ENCODE measurements around the gene COL2A1. TPM values are rescaled to one million over a fixed set of nuclear protein-coding genes. Genes with fewer than 3 reads are reported as not detected.

COL2A1 gene
- polyA plus RNA-seq, 1 donor from 2014 or later = not detected

DNA sequence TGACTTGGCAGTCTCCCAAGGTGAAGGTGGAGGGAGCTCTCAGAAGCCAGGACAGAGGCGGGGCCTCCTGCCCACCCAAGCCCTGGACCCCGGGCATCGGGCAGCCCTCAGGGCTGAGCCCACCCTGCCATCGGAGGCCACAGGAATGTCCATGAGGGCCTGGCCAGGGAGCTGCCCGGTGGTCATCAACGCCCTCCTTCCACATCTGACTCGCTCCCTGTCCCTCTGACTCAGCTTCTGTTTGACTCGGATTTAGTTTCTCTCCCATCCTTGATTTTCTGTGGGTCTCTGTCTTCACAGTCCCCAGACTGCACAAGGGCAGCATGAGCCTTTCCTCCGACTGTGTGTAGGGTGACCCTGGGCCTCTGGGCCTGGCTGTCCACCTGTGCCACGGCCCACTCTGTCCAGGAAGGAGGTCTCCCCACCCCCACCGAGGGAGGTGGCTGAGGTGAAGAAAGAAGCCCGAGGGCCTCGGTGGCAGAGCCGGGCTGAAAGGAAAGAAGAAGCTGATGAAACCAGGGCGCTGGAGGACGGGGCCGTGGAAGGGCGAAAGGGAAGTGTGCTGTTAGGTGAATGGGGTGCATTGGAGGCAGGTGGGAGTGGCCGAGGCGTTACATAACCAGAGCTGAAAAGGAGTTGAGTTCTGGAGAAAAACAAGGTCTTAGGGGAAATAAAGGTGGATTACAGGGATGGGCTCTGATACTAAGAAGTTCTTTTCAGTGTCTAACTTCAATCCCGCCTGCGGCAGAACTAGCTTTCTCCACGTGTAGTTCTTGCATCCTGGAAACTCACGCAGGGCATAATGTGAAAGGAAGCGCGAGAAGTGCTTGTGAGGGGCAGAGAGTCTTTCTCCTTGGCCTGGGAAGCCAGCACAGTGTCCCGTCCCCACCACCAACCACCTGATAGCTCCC is 57.6 kb downstream of the COL2A1 start:
- Mint-ChIP-seq H3K36me3 (no peaks in the 10 kb centered on the region), H3K27ac (peak overlapping the region in 1 of 3 donors; percentile 85), H3K27me3 (peaks cover 18% of the 10 kb centered on the region), H3K4me3 (no peak overlapping the region), H3K9me3 (no peaks in the 10 kb centered on the region), H3K4me1 (peaks cover 0 to 3% (median 2%) of the 10 kb centered on the region in 3 donors)

DNA sequence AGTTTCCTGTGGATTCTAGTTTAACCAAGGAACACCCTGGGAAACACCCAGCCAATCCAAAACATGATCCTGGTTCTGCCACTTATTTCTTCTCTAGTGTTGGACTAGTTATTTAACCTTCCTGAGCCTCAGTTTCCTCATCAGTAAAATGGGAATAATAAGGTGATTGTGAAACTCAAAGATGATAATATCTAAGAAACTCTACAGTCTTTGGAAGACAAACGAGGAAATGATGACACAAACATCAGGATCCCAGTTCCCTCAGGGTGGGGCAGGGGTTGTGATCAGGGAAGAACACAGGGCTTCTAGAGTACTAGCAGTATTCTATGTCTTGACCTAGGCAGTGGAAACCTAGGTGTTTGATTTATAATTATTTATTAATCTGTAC is 58.9 kb downstream of the COL2A1 start:
- Mint-ChIP-seq H3K27ac (no peak overlapping the region), H3K9me3 (no peaks in the 10 kb centered on the region), H3K4me3 (no peak overlapping the region), H3K4me1 (peaks cover 0 to 3% (median 2%) of the 10 kb centered on the region in 3 donors), H3K27me3 (peaks cover 22% of the 10 kb centered on the region), H3K36me3 (no peaks in the 10 kb centered on the region)

DNA sequence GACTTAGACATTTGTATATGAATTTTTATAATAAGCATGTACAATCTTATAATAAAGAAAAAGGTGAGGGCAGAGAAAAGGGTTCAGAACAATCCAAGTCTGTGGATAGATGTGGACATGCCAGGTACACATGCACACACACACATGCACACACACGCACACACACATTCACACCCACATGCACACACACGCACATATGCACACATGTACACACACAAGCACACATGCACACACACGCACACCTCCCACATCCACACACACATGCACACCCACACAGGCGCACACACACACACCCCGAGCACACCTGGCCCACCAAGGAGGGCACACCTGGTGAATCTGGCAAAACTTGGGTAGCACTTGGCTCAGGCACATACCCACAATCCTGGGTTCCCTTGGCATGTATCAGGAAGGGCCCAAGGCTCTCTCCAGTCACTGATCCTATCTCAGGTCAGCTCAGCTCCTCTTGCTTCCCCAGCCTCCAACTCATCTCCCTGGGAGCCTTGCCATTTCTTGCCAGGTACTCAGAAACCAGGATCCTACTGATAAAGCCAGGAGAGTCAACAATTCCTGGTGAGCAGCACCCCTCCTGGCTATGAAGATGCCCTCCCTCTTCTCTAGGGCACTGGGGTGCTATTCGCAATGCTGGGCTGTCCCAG is 59.5 kb downstream of the COL2A1 start:
- Mint-ChIP-seq H3K4me1 (peaks cover 0 to 3% (median 2%) of the 10 kb centered on the region in 3 donors), H3K27me3 (peaks cover 23% of the 10 kb centered on the region), H3K27ac (no peak overlapping the region), H3K36me3 (no peaks in the 10 kb centered on the region), H3K9me3 (peaks cover 0 to 2% (median 0%) of the 10 kb centered on the region in 3 donors), H3K4me3 (no peak overlapping the region)

DNA sequence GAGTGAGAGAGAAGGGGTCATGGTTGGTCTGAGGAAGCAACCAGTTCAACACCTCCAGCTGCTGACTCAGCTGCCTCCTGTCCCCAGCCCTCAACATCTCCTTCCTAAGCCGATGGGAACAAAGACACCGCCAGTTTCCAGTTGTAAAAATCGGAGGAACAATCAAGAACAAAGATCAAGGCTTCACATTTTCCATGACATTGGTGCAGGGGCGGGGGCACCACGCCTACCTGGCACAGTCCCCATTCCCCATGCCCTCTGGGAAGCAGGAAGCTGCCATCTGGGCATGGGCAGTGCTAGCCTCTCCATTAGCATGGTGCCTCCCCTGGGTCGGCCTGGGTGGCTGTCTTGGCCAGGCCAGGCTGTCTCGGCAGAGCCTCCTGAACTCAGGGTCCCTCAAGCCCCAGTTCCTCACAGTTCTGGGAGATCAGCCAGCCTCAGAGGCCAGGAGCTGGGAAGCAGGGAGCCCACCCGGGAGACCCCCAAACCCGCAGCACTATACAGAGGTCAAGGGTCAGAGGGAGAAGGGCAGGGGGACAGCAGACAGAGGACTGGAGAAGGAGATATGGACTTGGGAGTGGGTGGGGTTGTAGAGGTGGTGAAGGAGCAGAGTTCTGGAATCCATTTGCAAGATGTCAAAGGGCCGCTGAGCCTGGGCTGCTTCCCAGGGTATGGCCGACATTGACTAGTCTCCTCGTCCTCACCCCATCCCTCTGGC is 60.5 kb downstream of the COL2A1 start:
- peak overlapping the region in 1 of 4 donors; percentile 27 for H3K4me3 Mint-ChIP-seq
- H3K36me3 Mint-ChIP-seq = no peaks in the 10 kb centered on the region
- H3K27ac Mint-ChIP-seq = no peak overlapping the region
- peaks cover 21% of the 10 kb centered on the region for H3K27me3 Mint-ChIP-seq
- H3K4me1 Mint-ChIP-seq = peaks cover 0 to 3% (median 2%) of the 10 kb centered on the region in 3 donors
- H3K9me3 Mint-ChIP-seq = peaks cover 0 to 2% (median 0%) of the 10 kb centered on the region in 3 donors

DNA sequence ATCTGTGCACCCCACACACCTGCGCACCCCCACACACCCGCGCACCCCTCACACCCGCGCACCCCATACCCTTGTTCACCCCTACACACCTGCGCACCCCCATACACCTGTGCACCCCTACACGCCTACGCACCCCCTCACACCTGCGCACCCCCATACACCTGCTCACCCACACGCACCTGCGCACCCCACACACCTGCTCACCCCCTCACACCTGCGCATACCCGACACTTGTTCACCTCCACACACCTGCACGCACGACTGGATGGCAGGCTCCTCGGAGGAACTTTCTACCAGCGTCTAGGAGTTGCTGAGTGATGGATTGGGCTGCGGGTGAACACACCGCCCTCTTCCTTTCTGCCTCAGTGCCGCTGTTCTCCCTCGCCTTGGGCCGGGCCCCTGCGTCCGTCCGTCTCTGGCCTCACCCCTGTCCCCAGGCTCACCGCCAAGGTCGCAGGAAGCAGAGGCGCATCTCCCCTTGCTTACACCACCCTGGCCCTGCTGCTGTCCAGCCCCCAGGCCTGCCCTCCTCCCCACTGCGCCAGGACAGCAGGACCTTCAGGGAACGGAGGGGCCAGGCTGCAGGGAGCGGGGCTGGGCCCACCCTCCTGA is 61.6 kb downstream of the COL2A1 start:
- peaks cover 21% of the 10 kb centered on the region for H3K27me3 Mint-ChIP-seq
- H3K4me1 Mint-ChIP-seq = peaks cover 0 to 3% (median 2%) of the 10 kb centered on the region in 3 donors
- H3K27ac Mint-ChIP-seq = no peak overlapping the region
- no peak overlapping the region for H3K4me3 Mint-ChIP-seq
- H3K9me3 Mint-ChIP-seq = peaks cover 0 to 2% (median 0%) of the 10 kb centered on the region in 3 donors
- no peaks in the 10 kb centered on the region for H3K36me3 Mint-ChIP-seq

DNA sequence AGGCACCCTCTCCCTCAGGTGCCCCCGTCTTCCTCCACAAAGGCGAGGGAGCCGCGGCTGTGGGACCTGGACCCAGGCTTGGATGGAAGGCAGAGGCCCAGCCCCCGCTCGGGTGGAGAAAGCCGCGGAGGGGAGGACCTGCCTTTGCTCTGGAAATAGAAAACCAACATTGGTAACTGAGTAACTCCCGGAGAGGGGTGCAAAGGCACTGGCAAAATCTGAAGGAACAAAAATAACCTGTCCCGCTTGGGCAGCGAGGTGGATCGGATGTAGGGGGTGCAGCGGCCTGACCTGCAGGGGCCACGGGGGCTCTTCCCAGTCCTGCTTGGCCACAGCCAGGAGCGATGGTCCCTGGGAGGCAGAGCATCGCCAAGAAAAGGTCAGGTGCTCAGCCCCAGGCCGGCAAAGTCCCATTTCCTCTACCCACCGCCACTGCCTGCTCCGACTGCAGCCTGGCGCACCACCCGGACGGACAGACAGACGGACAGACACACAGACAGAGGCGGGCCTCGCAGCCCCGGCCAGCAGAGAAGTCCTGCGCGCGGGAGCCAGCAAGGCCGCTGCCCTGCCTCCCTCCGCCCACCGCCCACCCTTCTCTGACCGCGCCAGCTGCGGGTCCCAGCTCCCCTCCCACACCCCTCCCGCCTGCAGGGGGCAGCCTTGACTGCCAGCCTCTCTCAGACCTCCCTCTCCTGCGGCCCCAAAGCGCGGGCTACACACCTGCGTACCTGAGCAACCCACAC is 62.2 kb downstream of the COL2A1 start:
- H3K9me3 Mint-ChIP-seq = peaks cover 0 to 2% (median 0%) of the 10 kb centered on the region in 3 donors
- H3K4me3 Mint-ChIP-seq = no peak overlapping the region
- peaks cover 21% of the 10 kb centered on the region for H3K27me3 Mint-ChIP-seq
- H3K36me3 Mint-ChIP-seq = no peaks in the 10 kb centered on the region
- H3K4me1 Mint-ChIP-seq = peaks cover 0 to 3% (median 2%) of the 10 kb centered on the region in 3 donors
- no peak overlapping the region for H3K27ac Mint-ChIP-seq

DNA sequence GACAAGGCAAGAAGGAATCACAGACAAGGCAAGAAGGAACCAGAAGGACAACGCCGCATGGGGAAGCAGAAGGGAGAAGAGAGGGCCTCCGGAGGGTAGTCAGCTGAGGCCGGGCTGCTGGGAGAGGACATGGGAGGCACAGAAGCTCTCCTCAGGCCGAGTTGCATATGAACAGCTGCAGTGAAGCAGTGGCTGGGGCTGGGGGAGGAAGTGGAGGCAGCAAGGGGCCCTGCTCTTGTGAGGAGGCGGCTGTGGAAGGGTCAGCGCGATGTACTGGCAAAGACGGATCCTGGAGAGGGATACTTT is 62.8 kb downstream of the COL2A1 start:
- Mint-ChIP-seq H3K27me3 (peaks cover 18% of the 10 kb centered on the region), H3K4me1 (peaks cover 0 to 2% (median 0%) of the 10 kb centered on the region in 3 donors), H3K36me3 (no peaks in the 10 kb centered on the region), H3K4me3 (no peak overlapping the region), H3K27ac (no peak overlapping the region), H3K9me3 (peaks cover 0 to 2% (median 0%) of the 10 kb centered on the region in 3 donors)

DNA sequence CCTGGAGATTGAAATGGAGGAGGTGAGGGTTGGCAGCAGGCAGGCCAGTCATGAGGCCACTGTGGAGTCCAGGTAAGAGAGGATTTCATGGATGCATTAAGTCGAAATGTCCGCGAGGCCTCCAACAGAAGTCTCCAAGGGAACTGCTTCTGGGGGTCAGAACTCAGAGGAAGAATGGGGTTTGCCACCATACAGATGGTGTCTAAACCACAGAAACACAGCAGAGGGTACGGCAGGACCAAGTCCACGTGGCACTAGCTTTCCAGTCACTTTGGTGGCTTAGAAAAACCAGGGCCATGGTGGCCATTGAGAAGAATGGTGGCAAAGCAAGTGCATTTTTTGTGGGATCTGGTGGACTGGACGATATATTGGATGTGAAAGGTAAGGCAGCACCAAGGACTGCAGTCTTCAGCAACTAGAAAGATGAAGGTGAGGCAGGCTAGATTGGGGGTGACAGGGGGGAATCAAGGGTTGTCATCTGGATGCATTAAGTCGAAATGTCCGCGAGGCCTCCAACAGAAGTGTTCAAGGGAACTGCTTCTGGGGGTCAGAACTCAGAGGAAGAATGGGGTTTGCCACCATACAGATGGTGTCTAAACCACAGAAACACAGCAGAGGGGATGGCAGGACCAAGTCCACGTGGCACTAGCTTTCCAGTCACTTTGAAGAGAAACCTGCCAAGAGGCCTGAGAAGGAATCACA is 63.4 kb downstream of the COL2A1 start:
- Mint-ChIP-seq H3K27me3 (peaks cover 18% of the 10 kb centered on the region), H3K4me3 (no peak overlapping the region), H3K4me1 (peaks cover 0 to 2% (median 0%) of the 10 kb centered on the region in 3 donors), H3K36me3 (no peaks in the 10 kb centered on the region), H3K27ac (no peak overlapping the region), H3K9me3 (peaks cover 0 to 2% (median 0%) of the 10 kb centered on the region in 3 donors)

DNA sequence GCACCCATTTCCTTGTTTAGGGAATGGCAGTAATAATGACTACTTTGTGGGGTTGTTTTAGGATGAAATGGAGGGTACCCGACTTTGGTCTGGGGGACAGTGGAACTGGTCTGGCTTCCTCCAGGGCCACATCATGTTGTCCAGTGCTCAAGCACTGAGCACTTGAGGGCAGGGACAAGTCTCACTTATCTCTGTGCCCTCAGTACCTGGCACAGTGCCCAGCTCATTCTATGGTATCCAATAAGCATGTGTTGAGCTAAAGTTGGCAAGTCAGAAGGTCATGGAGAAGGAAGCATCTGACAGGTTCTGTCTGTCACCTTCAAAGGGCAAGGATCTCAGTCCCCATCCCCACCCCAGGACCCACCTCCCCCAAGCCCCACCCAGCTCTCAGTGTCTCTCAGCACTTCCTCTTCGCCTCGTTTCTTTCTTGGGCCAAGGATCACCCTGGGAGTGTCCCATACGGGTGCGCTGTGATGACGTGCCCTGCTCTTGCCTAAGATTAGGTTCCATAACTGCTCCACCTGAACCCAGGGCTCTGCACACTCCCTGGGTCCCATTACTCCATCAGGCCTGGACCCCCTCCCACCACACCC is 65.2 kb downstream of the COL2A1 start:
- Mint-ChIP-seq H3K36me3 (no peaks in the 10 kb centered on the region), H3K27me3 (peaks cover 17% of the 10 kb centered on the region), H3K27ac (no peak overlapping the region), H3K4me1 (peaks cover 0 to 2% (median 0%) of the 10 kb centered on the region in 3 donors), H3K4me3 (no peak overlapping the region), H3K9me3 (peaks cover 0 to 2% (median 0%) of the 10 kb centered on the region in 3 donors)

DNA sequence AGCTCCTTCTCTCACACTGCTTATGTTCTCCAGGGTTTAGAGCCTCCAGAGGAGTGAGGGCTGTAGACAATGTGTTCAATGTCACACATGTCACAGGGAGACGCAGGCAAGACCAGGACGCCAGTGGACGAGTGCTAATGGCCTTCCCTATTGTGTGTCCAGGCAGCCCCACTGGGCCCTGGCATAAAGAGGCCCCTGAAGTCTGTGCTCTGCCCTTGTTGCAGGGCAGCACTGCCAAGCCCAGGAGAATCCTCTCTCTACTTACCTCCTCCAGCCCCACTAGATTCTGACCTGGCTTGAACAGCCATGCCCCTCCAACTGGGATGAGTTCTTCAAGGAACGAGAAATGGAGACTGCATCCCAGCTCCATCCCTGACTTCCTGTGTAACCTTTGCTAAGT is 65.7 kb downstream of the COL2A1 start:
- Mint-ChIP-seq H3K36me3 (no peaks in the 10 kb centered on the region), H3K27me3 (peaks cover 13% of the 10 kb centered on the region), H3K4me1 (peaks cover 0 to 2% (median 0%) of the 10 kb centered on the region in 3 donors), H3K27ac (no peak overlapping the region), H3K4me3 (no peak overlapping the region), H3K9me3 (peaks cover 0 to 2% (median 0%) of the 10 kb centered on the region in 3 donors)

DNA sequence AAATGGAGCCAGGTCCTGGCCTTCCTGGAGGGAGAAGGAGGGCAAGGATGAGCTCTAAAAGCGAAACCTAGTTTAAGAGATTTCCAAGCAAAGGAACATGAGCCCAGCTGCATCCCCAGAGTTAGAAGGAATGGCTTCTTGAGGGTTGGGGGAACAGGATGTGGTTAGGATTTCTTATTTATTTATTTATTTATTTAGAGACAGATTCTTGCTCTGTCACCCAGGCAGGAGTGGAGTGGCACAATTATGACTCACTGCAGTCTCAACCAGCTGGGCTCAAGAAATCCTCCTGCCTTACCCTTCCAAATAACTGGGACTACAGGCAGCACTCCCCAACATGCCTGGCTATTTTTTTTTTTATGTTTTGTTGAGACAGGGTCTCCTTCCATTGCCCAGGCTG is 66.2 kb downstream of the COL2A1 start:
- Mint-ChIP-seq H3K4me1 (peaks cover 0 to 2% (median 0%) of the 10 kb centered on the region in 3 donors), H3K4me3 (no peak overlapping the region), H3K27ac (no peak overlapping the region), H3K27me3 (peaks cover 10% of the 10 kb centered on the region), H3K9me3 (peaks cover 0 to 2% (median 0%) of the 10 kb centered on the region in 3 donors), H3K36me3 (peaks cover 2% of the 10 kb centered on the region)

DNA sequence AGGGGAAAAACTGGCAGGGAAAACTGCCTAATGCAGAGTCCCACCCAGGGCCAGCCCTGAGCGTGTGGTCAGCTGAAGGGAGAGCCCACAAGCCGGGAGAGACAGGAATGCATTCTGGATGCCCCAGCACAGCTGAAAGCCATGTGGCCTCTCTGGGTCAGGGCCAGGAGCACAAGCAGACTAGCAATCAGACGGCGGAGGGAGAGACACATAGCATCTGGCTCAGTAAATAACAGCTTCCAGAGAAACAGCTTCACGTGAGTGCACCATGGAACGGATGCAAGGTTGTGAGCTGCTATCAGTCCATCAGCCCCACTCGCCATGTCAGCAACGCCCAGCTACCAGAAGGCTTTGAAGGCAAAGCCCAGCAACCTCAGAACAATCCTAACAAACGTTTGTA is 69.1 kb downstream of the COL2A1 start:
- Mint-ChIP-seq H3K27ac (no peak overlapping the region), H3K9me3 (peaks cover 0 to 2% (median 0%) of the 10 kb centered on the region in 3 donors), H3K27me3 (peaks cover 5% of the 10 kb centered on the region)

DNA sequence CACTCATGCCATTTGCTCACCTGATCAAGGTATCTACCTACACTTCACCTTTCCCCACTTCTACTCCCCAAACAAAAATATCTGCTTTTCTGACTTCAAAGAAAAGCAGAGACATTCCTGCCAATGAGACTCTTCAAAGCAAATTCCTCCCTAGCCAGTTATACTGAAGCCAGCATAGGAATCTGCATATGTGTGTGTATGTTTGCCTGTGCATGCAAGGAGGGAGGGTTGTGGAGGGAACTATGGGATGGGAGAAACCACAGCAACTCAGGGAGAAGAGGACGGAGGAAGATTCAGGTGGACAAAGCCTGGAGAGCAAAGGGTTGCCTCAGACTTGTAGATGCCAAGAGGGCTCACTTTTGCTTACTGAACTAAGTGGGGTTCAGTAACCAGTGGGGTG is 73.1 kb downstream of the COL2A1 start:
- Mint-ChIP-seq H3K36me3 (peaks cover 2% of the 10 kb centered on the region), H3K9me3 (peaks cover 0 to 3% (median 0%) of the 10 kb centered on the region in 3 donors), H3K27me3 (peaks cover 5% of the 10 kb centered on the region), H3K27ac (no peak overlapping the region), H3K4me1 (no peaks in the 10 kb centered on the region), H3K4me3 (no peak overlapping the region)

More for the DNA sequence above, 69.1 kb downstream of the COL2A1 start:
- Mint-ChIP-seq H3K36me3 (peaks cover 2% of the 10 kb centered on the region), H3K4me1 (no peaks in the 10 kb centered on the region), H3K4me3 (no peak overlapping the region)
